GM21786 (cell line): ENCODE measurements around the gene SNED1.

Experiments
- ATAC-seq: cut with Tn5 transposase; IDR thresholded peaks from one replicate; pipeline ENCODE4 v1.9.1; 2021; ENCODE audit not compliant: unreplicated experiment

Gene SNED1

DNA sequence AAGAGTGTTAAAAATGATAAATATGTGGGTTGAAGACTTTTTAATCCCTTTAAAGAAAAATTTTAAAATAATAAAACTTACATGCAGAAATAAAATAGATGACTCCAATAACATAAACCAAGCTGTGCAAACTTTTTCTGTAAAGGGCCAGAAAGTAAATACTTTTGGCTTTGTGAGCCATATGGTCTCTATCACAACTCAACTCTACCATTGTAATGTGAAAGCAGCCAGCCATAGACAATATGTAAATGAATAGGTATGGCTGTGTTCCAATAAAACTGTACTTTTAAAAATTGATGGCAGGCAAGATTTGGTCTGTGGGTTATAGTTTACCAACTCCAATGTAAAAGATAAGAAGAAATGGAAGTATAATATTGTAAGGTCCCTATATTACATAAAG lies 45.2 kb downstream of the SNED1 start:
- no peak for ATAC-seq

DNA sequence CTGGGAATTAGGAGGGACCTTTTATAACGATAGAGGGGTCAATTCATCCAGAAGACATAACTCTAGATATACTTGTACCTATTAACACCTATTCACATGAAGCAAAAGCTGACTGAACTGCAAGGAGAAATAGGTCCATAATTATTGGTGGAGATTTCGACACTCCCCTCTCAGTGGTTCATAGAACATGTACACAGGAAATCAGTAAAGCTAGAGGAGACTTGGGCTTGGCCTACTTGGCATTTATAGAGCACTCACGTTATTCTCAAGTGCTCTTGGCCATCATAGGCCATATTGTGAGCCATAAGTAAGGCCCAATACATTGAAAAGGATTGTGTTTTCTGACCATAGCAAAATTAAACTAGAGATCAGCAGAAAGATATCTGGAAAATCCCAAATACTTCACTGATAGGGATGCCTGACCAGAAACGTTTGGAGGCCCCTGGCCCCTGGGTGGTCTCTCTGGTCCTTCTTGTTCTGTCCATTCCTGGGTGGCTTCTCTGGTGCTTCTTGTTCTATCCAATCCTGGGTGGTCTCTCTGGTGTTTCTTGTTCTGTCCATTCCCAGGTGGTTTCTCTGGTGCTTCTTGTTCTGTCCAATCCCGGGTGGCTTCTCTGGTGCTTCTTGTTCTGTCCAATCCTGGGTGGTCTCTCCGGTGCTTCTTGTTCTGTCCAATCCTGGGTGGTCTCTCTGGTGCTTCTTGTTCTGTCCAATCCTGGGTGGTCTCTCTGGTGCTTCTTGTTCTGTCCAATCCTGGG lies 49.0 kb downstream of the SNED1 start:
- no peak for ATAC-seq

- no peak for ATAC-seq
Observed at GRCh38 chr2:241048149-241048948, 49.9 kb downstream of the SNED1 start.

DNA sequence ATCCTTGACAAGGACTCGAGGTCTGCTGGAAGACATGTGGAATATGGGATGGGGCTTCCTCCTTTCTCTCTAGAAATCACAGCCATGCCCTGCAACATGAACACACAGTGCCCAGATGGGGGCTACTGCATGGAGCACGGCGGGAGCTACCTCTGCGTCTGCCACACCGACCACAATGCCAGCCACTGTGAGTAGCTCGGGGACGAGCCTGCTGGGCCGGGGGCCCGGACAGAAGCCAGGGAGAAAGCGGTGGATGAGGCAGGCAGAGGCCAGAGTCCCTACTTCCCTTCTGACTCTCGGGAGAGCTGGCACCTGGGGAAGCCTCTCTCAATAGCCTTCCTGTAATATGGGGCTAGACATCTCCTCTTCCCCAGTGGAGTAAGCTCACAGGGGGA lies 50.5 kb downstream of the SNED1 start:
- ATAC-seq = no peak

DNA sequence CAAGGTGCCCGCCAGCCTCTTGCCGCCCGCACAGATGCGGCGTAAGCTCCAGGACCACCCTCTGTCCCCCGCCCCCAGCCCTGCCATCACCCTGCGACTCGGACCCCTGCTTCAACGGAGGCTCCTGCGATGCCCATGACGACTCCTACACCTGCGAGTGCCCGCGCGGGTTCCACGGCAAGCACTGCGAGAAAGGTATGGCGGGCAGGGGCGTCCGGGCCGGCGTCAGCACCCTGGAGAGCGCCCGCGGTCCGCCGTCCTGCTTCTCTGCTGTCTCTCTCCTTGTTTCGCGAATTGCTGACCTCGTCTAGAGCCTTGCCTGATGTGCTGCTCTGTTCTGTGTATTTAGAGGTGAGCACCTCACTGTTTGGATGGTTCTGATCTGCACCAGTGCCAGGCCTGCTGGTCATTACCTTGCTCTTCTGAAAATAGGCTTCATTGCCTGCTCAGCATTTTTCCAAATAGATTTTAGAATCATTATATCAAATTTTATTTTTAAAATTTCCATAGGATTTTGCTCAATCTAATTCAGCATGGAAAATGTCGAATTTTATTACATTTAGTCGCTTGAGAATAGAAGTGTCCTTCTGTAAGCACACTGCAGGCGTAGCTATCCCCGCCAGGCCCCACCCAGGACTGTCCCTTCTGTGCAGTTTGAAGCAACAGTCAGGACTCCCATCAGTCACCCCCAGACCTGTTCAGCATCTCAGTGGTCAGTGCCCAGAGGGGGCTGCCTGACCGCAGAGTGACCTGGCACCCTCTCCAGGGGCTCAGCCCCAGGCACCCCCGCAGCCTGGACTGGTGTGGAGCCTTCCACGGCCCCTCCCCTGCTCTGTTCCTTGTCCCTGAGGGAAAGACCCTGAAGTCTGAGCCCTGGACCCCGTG lies 51.6 kb downstream of the SNED1 start:
- no peak for ATAC-seq

DNA sequence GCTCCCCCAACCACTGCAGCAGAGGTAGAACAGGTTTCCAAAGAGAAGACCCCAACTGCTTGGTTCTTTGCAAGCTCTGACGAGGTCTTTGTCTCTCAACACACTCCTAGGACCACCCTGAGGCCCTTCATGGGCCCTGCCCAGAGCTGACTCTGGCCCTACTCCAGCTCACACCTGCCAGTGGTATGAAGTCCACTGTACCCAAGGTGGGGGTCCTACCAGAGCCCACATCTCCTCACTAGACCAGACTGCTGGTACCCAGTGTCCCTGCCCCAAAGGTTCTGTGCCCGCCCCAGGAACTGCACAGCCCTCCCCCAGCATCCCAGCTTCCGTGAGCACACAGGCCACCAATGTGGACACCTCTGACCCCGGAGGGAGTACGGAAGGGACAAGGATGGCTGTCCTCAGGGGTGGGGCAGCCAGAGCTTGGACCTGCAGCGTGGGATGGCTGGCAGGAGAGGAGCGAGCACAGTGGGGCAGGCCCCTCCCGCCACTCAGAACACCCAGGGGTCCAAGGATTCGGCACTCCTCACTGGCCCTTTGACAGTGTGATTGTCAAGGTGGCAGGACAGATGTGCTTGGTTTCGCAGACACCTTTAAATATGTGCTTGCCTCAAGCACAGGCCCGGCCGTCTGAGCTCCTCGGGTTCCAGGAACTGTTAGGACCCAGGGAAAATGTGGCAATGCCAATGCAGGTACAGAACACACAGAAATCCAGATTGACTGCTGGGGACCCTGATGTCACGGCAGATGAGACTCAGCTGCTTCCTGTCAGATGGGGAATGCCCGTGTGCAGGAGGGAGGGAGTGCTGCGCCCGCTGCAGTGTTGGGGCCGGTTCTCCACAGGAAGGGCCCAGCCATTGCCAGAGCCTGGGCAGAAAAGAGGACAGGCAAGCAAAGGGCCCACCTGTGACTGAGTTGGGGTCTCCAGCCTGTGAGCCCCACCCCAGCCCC lies 52.5 kb downstream of the SNED1 start:
- ATAC-seq = no peak

DNA sequence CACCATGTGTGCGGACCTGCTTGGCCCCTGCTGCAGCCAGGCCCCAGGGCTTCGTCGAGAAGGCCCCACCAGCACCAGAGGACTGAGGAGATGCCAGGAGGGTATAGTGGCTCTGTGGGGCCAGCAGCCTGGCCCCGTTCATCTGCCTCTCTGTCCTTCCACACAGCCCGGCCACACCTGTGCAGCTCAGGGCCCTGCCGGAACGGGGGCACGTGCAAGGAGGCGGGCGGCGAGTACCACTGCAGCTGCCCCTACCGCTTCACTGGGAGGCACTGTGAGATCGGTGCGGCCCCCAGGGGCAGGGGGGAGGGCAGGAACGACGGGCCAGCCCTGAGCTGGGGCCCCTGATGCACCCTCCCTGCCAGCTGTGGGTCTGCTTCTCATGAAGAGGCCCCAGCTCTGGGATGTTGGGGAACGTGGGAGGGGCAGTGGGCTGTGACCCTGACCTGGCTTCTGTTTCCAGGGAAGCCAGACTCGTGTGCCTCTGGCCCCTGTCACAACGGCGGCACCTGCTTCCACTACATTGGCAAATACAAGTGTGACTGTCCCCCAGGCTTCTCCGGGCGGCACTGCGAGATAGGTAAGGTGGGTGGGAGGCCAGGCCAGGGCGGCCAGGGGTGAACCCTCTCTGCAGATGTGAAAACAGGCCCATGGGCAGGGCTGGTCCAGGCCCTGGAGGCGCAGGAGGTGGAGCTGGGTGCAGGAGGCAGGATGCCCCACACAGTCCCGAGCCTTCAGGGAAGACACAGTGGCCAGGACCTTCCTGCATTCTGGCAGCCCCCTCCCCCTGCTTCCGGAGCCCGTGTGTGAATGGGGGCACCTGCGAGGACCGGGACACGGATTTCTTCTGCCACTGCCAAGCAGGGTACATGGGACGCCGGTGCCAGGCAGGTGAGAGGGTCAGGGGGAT lies 53.4 kb downstream of the SNED1 start:
- ATAC-seq = no peak

DNA sequence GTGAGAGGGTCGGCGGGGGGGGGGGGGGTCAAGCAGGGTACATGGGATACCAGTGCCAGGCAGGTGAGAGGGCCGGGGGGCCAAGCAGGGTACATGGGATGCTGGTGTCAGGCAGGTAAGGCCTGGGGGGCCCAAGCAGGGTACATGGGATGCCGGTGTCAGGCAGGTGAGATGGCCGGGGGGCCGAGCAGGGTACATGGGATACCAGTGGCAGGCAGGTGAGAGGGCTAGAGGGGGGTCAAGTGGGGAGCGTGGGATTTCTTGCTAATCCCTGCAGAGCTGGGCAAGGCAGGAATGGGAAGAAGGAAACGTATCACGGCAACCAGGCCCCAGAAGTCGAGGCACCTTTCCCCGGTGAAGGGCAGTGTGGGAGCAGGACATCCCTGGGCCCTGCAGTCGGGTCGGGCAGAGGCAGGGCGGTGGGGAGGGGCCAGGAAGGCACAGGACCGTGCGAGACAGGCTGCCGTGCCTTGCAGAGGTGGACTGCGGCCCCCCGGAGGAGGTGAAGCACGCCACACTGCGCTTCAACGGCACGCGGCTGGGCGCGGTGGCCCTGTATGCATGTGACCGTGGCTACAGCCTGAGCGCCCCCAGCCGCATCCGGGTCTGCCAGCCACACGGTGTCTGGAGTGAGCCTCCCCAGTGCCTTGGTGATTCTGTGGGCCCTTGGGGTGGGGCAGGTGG lies 54.4 kb downstream of the SNED1 start:
- ATAC-seq = no peak

- ATAC-seq = no peak
Observed at GRCh38 chr2:241053576-241054251, 55.3 kb downstream of the SNED1 start.

DNA sequence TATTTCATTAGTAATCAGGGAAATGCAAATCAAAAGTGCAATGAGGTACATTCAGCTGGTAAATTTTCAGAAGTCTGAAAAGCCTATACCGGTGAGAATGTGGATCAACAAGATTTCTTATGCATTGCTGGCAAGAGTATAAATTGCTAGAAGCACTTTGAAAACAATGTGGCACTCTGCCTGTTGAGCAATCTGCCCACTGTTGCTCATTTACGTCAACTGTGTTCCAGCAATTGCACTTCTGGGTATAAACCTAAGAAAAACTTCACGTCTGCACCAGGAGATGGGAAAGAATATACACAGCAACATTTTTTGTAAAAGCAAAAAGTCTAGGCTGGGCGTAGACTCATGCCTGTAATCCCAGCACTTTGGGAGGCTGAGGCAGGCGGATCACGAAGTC lies 62.9 kb downstream of the SNED1 start:
- no peak for ATAC-seq

DNA sequence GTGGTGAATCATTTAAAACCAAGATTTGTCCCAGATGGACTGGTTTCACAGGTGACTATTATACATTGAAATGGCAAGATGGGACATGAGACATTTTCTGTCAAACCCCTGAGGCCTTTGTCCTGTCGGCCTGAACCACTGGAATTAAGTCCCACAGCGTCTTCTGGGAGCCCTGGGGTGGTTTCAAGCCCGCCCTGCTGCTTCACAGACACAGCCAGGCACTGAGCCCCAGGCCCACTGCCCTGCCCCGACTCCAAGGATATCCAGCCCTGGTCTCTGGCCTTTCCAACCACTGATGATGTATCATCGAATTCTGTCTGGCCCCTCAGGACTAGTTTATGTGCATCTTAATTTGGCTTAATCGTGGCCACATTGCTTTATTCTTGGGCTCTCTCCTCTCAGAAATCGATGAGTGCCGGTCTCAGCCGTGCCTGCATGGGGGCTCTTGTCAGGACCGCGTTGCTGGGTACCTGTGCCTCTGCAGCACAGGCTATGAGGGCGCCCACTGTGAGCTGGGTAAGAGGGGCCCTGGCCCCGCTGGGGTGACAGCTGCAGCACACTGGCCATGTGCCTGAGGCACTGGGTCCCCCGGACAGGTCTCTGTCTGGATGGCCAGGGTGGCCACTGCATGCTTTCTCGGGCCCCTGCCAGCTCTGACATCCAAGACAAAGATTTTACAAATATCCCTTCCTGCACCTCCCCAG lies 64.1 kb downstream of the SNED1 start:
- ATAC-seq = no peak

- no peak for ATAC-seq
Observed at GRCh38 chr2:241063093-241063551, 64.7 kb downstream of the SNED1 start.

DNA sequence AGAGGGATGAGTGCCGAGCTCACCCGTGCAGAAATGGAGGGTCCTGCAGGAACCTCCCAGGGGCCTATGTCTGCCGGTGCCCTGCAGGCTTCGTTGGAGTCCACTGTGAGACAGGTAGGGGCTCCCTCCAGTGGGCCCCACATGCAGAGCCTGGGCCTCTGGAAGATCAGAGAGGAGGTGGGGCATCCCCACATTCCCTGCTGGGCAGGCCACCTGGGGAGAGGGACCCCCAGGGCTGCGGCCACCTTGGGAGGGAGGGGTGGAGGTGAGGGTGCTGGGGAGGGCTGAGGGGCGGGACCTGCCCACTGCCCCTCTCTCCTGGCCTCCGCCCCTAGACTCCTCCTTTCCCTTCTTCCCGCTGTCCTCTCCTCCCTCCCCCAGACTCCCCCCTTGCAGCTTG lies 65.2 kb downstream of the SNED1 start:
- ATAC-seq = no peak

DNA sequence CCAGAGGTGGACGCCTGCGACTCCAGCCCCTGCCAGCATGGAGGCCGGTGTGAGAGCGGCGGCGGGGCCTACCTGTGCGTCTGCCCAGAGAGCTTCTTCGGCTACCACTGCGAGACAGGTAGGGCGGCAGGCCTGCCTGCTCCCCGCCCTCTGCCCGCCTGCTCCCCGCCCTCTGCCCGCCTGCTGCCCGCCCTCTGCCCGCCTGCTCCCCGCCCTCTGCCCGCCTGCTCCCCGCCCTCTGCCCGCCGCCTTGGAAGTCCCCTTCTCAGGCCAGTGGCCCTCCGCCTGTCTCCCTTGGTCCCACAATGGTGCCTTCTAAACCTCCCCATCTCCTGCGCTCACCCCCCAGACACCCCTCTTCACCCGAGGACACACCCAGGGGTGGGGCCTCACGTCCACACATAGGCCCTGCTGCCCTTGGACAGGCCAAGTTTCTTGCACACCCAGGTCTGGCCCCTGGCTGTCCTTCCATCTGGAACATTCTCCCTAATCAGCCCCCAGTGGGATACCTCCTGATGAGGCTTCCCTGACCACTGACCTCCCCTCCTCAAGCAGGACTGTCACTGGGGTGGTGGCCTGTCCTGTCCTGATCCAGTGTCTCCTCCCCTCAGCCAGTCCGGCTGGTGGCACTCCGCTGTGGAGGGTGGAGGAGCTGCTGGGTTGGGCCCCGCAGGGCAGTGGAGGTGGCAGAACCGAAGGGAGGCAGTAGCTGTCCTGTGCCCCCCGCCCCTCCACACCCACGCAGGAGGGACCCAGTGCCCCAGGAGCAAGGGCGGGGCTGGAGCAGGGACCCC lies 65.8 kb downstream of the SNED1 start:
- ATAC-seq = no peak

DNA sequence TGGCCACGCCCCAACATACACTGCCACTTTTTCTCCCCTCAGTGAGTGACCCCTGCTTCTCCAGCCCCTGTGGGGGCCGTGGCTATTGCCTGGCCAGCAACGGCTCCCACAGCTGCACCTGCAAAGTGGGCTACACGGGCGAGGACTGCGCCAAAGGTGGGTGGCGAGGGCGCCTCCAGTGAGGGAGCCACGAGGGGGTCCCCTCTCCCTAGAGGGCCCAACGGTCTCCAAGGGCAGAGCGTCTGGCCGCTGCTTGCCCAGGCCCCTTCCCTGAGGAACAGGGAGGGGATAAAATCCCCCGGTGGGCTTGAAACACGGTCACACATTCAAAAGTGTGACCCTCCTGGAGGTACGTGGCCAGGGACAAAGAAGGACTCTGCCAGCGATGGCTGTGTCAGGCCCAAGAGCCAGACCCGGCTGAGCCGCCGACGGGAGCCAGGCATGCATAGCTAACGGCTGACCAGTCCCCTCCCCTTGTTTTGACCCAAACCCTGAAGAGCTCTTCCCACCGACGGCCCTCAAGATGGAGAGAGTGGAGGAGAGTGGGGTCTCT lies 66.5 kb downstream of the SNED1 start:
- no peak for ATAC-seq

- ATAC-seq = no peak
Observed at GRCh38 chr2:241065355-241065803, 67.0 kb downstream of the SNED1 start.
